Hepatocyte (in vitro differentiated cells): ENCODE data around the gene ZNF581. TPM values are rescaled to one million over a fixed set of nuclear protein-coding genes. Genes with fewer than 3 reads are reported as not detected.
A peak's percentile ranks its signal among the peaks of the same experiment; 100 is the strongest.

Experiments used
- DNase-seq: peaks from one replicate; pipeline ENCODE4 v3.0.0-alpha.2; 2016; ENCODE audit warnings: low spot score
- H2AFZ ChIP-seq: fragments of 200-600 bp; sonication (generic); 2 replicates; pipeline ENCODE4 v1.6.0; 2016; ENCODE audit warnings: antibody characterized with exemption, mild to moderate bottlenecking
- H3K27ac ChIP-seq: fragments of 200-600 bp; sonication (generic); 2 replicates; pipeline ENCODE4 v1.5.1; 2016; ENCODE audit warnings: mild to moderate bottlenecking
- H3K27me3 ChIP-seq: fragments of 200-600 bp; sonication (generic); 2 replicates; pipeline ENCODE4 v1.6.1; 2016
- H3K36me3 ChIP-seq: fragments of 200-600 bp; sonication (generic); replicated peaks from 2 replicates; pipeline ENCODE4 v1.5.1; 2016; ENCODE audit warnings: low read depth; ENCODE audit not compliant: insufficient read depth
- H3K4me1 ChIP-seq: fragments of 200-600 bp; sonication (generic); 2 replicates; pipeline ENCODE4 v1.5.1; 2016; ENCODE audit warnings: mild to moderate bottlenecking, moderate library complexity; ENCODE audit not compliant: insufficient read depth
- H3K4me2 ChIP-seq: fragments of 200-600 bp; sonication (generic); 2 replicates; pipeline ENCODE4 v1.6.0; 2016
- H3K4me3 ChIP-seq: fragments of 200-600 bp; sonication (generic); 2 replicates; pipeline ENCODE4 v1.5.1; 2016; ENCODE audit warnings: mild to moderate bottlenecking
- H3K79me2 ChIP-seq: fragments of 200-600 bp; sonication (generic); 2 replicates; pipeline ENCODE4 v1.6.0; 2017; ENCODE audit warnings: mild to moderate bottlenecking
- H3K9me2 ChIP-seq: fragments of 200-600 bp; sonication (generic); replicated peaks from 2 replicates; pipeline ENCODE4 v1.6.0; 2017; ENCODE audit warnings: mild to moderate bottlenecking; ENCODE audit not compliant: insufficient read depth
- H3K9me3 ChIP-seq: fragments of 200-600 bp; sonication (generic); 2 replicates; pipeline ENCODE4 v1.5.1; 2016; ENCODE audit warnings: low read depth, mild to moderate bottlenecking
- H4K20me1 ChIP-seq: fragments of 200-600 bp; sonication (generic); 2 replicates; pipeline ENCODE4 v1.6.0; 2016; ENCODE audit warnings: mild to moderate bottlenecking; ENCODE audit not compliant: insufficient read depth, poor library complexity, severe bottlenecking
- EZH2 ChIP-seq: fragments of 200-600 bp; sonication (generic); IDR thresholded peaks from 2 replicates; pipeline ENCODE4 v1.6.1; 2016; ENCODE audit warnings: antibody characterized with exemption, mild to moderate bottlenecking, borderline replicate concordance
- EZH2phosphoT487 ChIP-seq: fragments of 200-600 bp; sonication (generic); IDR thresholded peaks from one replicate; pipeline ENCODE4 v1.6.1; 2018; ENCODE audit warnings: antibody characterized with exemption, mild to moderate bottlenecking, low read depth, moderate library complexity; ENCODE audit not compliant: unreplicated experiment, severe bottlenecking
- WGBS: methylation state at CpG from one replicate; pipeline ENCODE4 v1.1.6; 2016; ENCODE audit warnings: low lambda C conversion rate; ENCODE audit errors: missing lambda C conversion rate; 5-methylcytosine and 5-hydroxymethylcytosine counted together
- polyA plus RNA-seq: library from polyadenylated mRNA; unstranded; fragments of >200 nt; fragmentation: Nextera tagmentation; extraction: Ambion mirVana; gene quantifications from 2 replicates; pipeline ENCODE4 v1.2.1, GENCODE V29; 2016
- total RNA-seq: library from RNA; depleted of rRNA; stranded (reverse); fragments of >200 nt; gene quantifications from 2 replicates; pipeline ENCODE4 v1.2.3, GENCODE V29; 2014
- TF ChIP-seq, protein P1 (sequence below): fragments of 200-600 bp; sonication (generic); IDR thresholded peaks from 2 replicates; pipeline ENCODE4 v1.5.1; 2016; ENCODE audit warnings: antibody characterized with exemption, mild to moderate bottlenecking; ENCODE audit not compliant: poor library complexity

ZNF581 gene
- total and polyA plus RNA-seq, 2 experiments from 2014 or later: 12.2 to 22.5 TPM

DNA sequence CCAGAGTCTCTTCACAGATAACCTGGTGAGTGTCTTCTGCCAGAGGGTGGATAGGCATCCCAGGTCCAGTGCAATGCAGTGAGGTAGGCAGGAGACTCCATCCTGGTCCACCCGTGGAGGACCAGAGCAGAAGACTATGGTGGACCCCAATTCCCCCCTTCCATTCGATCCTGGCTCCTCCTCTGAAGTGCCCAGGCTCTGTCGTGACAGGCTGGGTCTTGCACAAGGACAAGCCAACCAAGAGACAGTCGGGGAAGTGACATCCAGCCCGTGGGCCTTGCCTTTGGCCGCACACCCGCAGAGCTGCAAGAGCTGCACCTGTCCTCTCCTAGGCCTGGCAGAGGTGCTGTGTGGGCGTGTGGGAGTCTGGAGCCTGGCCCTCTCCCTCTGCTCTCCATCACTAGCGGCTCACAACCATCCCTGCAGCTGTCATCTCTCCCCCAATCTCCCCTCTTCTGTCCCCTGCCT, 22.2 kb upstream of the ZNF581 start:
- H3K79me2 ChIP-seq: peaks cover 14% of the 10 kb centered on the region
- no peak for DNase-seq
- peaks cover 5% of the 10 kb centered on the region for H4K20me1 ChIP-seq
- peaks cover 4% of the 10 kb centered on the region for H3K4me1 ChIP-seq
- 94% methylated on average over 9 of the region's 9 CpGs for WGBS
- H3K27ac ChIP-seq: no peak overlapping the region
- no peak for TF ChIP-seq EZH2phosphoT487
- TF ChIP-seq, protein P1, sequence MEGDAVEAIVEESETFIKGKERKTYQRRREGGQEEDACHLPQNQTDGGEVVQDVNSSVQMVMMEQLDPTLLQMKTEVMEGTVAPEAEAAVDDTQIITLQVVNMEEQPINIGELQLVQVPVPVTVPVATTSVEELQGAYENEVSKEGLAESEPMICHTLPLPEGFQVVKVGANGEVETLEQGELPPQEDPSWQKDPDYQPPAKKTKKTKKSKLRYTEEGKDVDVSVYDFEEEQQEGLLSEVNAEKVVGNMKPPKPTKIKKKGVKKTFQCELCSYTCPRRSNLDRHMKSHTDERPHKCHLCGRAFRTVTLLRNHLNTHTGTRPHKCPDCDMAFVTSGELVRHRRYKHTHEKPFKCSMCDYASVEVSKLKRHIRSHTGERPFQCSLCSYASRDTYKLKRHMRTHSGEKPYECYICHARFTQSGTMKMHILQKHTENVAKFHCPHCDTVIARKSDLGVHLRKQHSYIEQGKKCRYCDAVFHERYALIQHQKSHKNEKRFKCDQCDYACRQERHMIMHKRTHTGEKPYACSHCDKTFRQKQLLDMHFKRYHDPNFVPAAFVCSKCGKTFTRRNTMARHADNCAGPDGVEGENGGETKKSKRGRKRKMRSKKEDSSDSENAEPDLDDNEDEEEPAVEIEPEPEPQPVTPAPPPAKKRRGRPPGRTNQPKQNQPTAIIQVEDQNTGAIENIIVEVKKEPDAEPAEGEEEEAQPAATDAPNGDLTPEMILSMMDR: no peak
- TF ChIP-seq EZH2: no peak
- no peaks in the 10 kb centered on the region for H3K27me3 ChIP-seq
- H3K4me2 ChIP-seq: no peak overlapping the region
- no peaks in the 10 kb centered on the region for H3K9me2 ChIP-seq
- H3K4me3 ChIP-seq: no peak overlapping the region
- H3K36me3 ChIP-seq: no peaks in the 10 kb centered on the region
- no peak overlapping the region for H2AFZ ChIP-seq
- no peaks in the 10 kb centered on the region for H3K9me3 ChIP-seq

DNA sequence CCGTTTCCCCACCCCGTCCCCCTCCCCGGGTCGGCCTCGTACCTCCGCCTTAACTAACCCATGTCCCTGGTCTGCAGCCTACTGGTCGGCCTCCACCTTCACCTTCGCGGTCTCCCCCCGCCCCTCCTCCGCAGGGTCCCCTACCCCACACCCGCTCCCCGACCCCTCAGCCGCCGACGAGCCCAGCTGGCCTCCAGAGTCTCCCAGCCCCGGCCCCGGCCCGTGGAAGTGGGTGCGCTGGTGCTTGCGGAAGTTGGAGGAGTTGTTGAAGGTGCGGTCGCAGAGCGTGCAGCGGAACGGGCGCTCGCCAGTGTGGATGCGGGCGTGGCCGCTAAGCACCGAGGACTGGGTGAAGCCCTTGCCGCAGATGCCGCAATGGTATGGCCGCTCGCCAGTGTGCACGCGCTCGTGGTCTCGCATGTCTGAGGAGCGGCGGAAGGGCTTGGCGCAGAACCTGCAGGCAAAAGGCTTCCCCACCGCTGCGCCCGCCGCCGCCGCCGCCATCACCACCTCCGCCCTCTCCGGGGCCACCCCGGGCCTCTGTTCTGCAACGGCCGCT, 21.7 kb upstream of the ZNF581 start:
- H4K20me1 ChIP-seq: peaks cover 5% of the 10 kb centered on the region
- no peak overlapping the region for H2AFZ ChIP-seq
- H3K9me2 ChIP-seq: no peaks in the 10 kb centered on the region
- peaks cover 4% of the 10 kb centered on the region for H3K4me1 ChIP-seq
- H3K4me3 ChIP-seq: no peak overlapping the region
- 98% methylated on average over 44 of the region's 55 CpGs for WGBS
- no peaks in the 10 kb centered on the region for H3K27me3 ChIP-seq
- H3K9me3 ChIP-seq: no peaks in the 10 kb centered on the region
- no peak for TF ChIP-seq EZH2phosphoT487
- H3K4me2 ChIP-seq: no peak overlapping the region
- no peaks in the 10 kb centered on the region for H3K36me3 ChIP-seq
- DNase-seq: no peak
- peaks cover 14% of the 10 kb centered on the region for H3K79me2 ChIP-seq
- no peak overlapping the region for H3K27ac ChIP-seq

DNA sequence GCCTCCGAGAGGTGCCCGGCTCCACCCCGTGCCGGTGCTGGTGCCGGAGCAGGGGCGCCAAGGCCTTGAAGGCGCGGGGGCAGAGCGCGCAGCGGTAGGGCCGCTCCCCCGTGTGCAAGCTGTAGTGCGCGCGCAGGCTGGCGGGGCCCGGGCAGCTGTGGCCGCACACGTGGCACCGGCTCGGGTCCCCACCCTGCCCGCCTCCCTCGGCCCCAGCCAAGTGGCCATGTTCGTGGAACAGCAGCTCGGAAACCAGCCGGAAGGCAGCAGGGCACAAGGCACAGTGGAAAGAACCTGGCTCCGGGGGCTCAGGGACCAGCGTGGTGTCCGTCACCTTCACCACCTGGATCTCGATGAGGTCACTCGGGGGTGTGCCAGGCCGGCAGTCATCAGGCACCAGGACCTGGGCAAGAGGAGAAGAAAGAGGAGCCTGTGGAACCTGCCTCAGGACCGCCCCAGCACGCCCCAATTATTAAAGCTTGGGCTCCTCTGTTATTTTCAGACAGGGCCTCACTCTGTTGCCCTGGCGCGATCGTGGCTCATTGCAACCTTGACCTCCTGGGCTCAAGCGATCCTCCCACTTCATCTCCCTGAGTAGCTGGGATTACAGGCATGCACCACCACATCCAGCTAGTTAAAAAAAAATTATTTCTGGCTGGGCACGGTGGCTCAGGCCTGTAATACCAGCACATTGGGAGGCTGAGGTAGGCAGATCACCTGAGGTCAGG, 21.0 kb upstream of the ZNF581 start:
- Histone ChIP-seq H4K20me1 (peaks cover 5% of the 10 kb centered on the region), H2AFZ (no peak overlapping the region), H3K4me2 (no peak overlapping the region), H3K9me3 (no peaks in the 10 kb centered on the region), H3K36me3 (no peaks in the 10 kb centered on the region), H3K9me2 (no peaks in the 10 kb centered on the region), H3K79me2 (peaks cover 14% of the 10 kb centered on the region), H3K4me3 (no peak overlapping the region), H3K27ac (no peak overlapping the region), H3K4me1 (peaks cover 4% of the 10 kb centered on the region), H3K27me3 (no peaks in the 10 kb centered on the region)
- no peak for DNase-seq
- TF ChIP-seq, protein P1: no peak
- TF ChIP-seq EZH2: no peak
- TF ChIP-seq EZH2phosphoT487: no peak
- 96% methylated on average over 37 of the region's 40 CpGs for WGBS

DNA sequence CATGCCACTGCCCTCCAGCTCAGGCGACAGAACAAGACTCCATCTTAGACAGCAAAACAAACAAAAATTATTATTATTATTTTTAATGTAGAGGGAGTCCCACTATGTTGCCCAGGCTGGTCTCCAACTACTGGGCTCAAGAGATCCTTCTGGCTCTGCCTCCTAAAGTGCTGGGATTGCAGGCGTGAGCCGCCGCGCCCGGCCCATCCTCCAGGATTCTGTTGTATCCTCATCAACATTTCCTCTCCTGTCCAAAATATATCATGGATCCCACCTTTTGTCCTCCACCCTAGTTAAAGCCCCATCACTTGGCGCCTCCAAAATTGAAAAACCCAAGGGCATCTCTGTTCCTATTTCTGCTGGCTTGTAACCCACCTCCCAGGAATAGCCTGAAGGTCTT, 20.3 kb upstream of the ZNF581 start:
- no peaks in the 10 kb centered on the region for H3K9me3 ChIP-seq
- H3K27ac ChIP-seq: peak overlapping the region; percentile 33
- peaks cover 4% of the 10 kb centered on the region for H3K4me1 ChIP-seq
- H4K20me1 ChIP-seq: peaks cover 5% of the 10 kb centered on the region
- WGBS: 97% methylated on average over 7 of the region's 7 CpGs
- H3K27me3 ChIP-seq: no peaks in the 10 kb centered on the region
- peak overlapping the region; percentile 62 for H3K4me2 ChIP-seq
- no peak for TF ChIP-seq EZH2
- TF ChIP-seq, protein P1: no peak
- no peak for TF ChIP-seq EZH2phosphoT487
- no peak overlapping the region for H2AFZ ChIP-seq
- H3K9me2 ChIP-seq: no peaks in the 10 kb centered on the region
- no peaks in the 10 kb centered on the region for H3K36me3 ChIP-seq
- no peak overlapping the region for H3K4me3 ChIP-seq
- H3K79me2 ChIP-seq: peaks cover 14% of the 10 kb centered on the region
- no peak for DNase-seq
